GM21825 (cell line): ENCODE measurements around the gene GRK6.
A peak's percentile ranks its signal among the peaks of the same experiment; 100 is the strongest.

Source experiments
- ATAC-seq: cut with Tn5 transposase; IDR thresholded peaks from one replicate; pipeline ENCODE4 v1.9.1; 2021; ENCODE audit warnings: mild to moderate bottlenecking, moderate library complexity; ENCODE audit not compliant: unreplicated experiment

GRK6 gene

GRCh38 chr5:177450667-177451424, 24.4 kb downstream of the GRK6 start:
- ATAC-seq = no peak

- ATAC-seq = no peak
Observed at GRCh38 chr5:177452688-177453638, 26.5 kb downstream of the GRK6 start.

- peak; percentile 5 for ATAC-seq
Observed at GRCh38 chr5:177453852-177454396, 27.4 kb downstream of the GRK6 start.

DNA sequence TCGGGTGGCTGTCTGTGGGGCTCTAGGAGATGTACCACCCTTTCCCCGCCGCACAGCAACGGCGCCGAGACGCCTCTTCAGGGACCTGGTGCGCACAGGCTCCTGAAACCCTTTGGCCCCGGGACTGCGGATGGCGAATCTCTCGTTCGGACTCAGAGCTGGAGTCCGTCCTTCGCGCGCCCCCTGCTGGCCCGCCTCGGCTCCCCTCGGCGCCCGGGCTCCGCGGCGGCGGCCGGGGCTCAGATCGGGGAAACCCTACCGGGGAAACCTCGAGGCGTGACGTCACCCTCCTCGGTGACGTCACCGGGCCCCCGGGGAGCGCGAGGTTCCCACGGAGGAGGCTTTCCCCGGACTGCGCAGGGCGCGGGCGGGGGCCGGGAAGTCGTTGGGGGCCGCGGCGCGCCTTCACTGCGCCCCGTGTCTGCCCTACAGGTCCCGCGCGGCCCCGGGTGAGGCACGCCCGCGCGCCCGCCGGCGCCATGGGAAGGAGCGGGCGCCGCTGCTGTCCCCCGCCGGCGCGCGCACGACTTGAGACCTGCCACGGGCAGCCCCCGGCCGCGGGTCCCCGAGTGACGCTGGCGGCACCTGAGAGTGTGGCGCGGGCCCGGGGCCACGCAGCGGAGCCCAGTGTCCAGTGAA, 28.0 kb downstream of the GRK6 start:
- ATAC-seq = peak; percentile 51

- ATAC-seq = peak; percentile 47
Observed at GRCh38 chr5:177455036-177455660, 28.7 kb downstream of the GRK6 start.

DNA sequence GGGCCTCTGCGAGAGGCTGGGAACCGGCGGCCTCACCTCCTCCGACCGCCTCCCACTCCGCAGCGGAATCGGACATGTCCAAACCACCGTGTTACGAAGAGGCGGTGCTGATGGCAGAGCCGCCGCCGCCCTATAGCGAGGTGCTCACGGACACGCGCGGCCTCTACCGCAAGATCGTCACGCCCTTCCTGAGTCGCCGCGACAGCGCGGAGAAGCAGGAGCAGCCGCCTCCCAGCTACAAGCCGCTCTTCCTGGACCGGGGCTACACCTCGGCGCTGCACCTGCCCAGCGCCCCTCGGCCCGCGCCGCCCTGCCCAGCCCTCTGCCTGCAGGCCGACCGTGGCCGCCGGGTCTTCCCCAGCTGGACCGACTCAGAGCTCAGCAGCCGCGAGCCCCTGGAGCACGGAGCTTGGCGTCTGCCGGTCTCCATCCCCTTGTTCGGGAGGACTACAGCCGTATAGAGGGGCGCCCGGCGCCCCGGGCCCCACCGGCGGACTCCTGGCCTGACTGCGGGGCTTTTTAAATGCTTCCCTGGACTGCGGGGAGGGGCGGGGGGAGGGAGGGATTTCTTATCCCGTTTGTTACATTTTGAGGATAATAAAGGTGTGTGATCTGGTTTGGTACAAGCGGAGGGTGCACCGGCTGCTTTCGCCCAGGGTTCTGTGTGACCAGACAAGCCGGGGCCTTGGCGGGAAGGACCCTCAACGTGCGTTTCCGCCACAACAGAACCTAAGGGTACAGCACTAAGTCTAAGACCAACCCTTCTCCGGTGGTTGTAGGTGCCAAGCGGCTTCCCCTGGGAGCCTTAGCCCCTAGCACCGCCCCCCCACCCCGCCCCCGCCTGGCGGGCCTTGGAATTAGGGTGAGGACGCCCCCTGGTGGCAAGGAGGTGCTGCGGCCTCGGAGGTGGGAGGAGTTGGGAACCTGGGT, 29.4 kb downstream of the GRK6 start:
- ATAC-seq = peak; percentile 8

GRCh38 chr5:177456591-177456964, 30.1 kb downstream of the GRK6 start:
- ATAC-seq = no peak

- peak; percentile 30 for ATAC-seq
Observed at GRCh38 chr5:177456976-177457851, 30.7 kb downstream of the GRK6 start.

DNA sequence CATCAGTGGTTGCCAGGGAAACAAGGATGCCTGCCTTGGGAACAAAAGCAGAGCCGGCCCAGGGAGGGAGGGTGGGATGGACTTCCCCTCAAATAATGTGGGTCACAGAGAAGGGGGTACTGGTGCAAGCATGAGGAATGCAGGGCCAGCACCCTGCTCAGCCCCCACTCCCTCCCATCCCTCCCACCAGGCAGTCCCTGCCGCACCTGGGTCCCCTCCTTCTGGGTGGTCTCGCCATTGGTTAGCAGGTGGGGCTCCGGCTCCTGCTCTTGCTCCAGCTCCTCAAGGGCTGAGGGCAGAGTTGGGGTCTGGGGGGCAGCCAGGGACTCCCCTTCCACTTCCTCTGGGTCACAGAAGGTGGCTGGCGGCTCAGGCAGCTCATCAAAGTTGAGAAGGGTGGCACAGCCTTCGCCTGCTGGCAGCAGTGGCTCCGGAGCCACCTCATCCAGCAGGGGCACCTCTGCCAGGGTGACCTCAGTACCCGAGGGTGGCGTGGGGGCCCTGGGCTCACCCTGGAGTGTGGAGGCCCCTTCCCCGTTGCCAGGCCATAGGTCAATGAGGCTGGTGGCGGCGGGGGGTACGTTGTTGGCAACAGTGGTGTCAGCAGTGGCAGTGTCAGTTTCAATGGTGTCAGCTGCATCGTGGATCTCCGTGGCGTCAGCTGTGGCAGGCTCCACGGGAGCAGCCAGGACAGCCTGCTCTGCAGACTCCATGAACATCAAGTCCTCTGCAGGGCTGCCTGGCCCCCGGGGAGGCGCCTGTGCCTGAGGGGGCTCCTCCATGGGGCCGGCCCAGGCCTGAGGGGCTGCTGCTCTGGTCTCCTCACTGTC, 31.6 kb downstream of the GRK6 start:
- no peak for ATAC-seq

GRCh38 chr5:177458912-177459350, 32.5 kb downstream of the GRK6 start:
- ATAC-seq = no peak

GRCh38 chr5:177459357-177459756, 32.9 kb downstream of the GRK6 start:
- ATAC-seq = no peak

- no peak for ATAC-seq
Observed at GRCh38 chr5:177459819-177460628, 33.5 kb downstream of the GRK6 start.

DNA sequence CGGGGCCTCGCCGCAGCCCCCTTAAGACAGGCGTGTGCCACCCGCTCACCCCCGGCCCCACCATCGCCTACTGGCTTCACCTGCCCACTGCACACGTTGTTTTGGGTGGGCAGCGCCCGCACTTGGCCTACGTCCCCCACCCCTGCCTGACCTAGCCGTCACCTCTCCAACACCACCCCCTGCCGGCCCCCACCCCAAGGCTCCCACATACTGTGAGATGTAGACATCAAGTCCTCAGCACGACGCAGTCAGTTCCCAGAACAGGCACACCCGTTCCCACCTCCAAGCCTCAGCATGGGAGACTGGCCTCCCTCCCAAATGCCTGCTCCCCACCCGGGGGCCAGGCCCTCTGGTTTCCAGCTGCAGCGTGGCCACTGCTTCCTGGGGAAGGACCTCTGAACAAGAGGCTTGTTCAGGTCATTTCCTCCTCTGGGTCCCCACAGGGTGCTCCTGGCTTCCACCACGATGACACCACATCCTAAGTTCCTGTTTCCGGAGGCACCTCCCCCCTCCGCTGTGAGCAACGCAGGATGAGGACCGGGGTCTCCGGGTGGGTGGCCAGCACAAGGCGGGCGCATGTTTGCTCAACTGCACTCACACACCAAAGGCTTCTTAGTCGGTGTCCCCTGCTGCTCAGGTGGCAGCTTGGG, 35.7 kb downstream of the GRK6 start:
- ATAC-seq = no peak

DNA sequence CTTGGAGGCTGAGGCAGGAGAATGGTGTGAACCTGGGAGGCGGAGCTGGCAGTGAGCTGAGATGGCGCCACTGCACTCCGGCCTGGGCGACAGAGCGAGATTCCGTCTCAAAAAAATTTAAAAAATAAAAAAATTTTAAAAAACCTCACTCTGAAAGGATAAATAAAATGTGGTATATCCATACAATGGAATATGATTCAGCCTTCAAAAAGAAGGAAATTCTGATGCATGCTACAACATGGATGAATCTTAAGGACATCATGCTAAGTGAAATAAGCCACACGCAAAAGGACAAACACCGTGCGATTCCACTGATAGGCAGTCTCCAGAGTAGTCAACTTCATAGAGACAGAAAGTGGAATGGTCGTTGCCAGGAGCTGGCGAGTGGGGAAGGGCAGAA, 38.6 kb downstream of the GRK6 start:
- ATAC-seq = no peak

DNA sequence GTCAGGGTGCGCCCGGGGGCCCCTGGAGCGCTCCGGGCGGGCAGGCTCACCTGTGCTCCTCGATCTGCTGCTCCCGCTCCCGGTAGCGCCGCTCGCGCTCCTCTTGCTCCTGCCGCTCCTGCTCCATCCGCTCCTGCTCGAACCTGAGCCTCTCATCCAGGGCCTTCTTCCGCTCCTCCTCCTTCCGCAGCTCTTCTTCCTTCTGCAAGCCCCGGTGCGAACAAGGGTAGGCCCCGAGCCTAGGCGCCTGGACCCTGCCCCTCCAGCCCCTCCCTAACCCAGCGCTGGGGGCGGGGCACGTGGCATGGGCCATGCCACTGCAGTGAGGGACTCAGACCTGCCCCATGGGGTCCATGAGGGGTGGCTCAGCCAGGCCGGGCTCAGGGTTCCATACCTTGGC, 40.4 kb downstream of the GRK6 start:
- no peak for ATAC-seq

DNA sequence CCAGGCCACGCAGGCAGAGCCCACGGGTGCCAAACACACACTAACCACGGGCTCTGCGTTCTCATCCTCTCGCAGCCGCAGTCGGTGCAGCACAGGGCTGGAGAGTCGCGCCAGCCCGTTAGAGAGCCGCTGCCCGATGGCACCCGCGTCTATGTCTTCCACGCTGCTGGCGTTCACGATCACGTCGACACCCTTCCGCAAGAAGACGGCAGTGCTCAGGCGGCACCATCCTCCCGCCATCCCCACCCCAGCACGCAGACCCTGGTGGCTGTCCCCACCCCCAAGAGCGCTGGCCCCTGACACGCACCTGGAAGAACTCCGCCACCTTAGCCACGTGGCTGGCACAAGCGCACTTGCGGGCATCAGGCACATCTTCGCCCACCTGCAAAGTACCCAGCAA, 41.0 kb downstream of the GRK6 start:
- no peak for ATAC-seq

- no peak for ATAC-seq
Observed at GRCh38 chr5:177468329-177468684, 41.8 kb downstream of the GRK6 start.
